Measurements from ENCODE around the gene RWDD4.

RWDD4 gene

DNA sequence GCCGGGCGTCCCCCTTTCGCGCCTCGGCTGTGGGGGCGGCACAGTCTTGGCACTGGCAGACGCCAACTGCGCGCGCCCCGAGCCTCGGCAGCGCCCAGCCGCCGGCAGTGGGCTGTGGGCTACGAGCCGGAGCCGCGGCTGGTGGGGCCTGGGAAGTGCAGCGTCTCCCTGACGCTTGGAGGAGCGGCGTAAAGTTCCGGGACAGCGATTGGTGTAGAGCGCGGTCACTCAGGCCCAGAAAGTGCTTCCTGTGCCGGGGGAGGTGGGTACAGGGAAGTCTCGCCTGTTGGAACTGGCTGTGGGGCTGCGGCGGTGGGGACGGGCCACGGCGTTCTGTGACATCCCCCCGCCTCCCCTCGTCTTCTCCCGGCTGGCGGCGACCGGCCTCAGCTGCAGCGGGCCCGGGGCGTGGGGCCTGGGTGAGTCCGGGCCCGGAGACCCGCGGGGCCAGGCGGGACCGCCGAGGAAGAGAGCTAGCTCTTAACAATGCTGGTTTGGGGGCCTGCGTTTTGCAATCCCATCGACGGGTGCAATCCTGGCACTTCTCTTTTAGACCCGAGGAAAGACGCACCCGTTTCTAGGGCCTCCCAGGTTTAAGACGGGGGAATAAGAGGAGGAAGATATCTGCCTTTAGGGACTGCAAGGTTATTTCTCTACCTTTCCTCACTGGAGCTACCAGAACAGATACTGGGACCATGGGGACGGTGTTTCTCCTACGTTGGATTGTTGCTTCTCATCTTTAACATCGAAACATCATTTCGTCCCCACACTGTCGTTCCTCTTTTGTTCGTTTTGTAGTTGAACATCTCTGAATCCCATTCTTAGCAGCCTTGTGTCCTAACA, at the start of gene RWDD4, which contains the start of gene TRAPPC11:
Gene RWDD4 (minus strand): TSS at position 157 of the 843 bp plus-strand sequence. CDS start 233 bp downstream, outside the sequence.
Gene TRAPPC11 (plus strand): TSS at position 265 of the 843 bp plus-strand sequence. CDS start 4,575 bp downstream, outside the sequence.
- peak; percentile 98 for DNase-seq

DNA sequence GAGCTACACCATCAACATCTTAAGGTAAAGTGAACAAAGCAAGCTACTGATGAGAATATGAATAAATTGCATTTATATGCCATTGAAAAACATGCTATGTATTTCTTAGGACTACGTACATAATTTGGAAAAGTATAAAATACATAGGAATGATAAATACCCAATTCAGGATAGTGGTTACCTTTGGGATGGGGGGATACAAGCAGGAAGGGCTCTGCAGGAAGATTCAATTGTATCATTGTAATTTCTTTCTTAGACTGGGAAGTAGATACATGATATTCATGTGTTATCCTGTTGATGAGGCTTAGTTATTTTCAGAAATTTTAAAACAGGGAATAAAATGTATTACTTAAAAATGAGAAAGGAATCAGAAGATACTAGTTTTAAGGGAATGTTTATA, 43.5 kb upstream of the RWDD4 start:
- DNase-seq = no peak

DNA sequence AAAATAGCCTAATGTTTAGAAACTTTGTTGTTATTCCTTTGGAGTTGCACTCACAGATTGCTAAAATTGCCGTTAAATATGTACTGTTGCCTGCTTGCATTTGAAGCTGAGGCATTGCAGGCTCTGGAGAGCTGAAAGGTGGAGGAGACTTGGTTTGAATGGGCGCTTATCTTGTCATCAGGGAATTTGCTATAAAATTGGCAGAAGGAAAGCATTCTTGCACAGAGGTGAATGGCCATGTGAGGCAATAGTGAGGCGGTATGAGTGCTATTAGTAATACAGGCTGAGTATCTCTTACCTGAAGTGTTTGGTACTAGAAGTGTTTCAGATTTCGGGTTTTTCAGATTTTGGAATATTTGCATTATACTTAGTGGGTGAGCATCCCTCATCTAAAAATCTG, 41.4 kb upstream of the RWDD4 start:
- DNase-seq = no peak

DNA sequence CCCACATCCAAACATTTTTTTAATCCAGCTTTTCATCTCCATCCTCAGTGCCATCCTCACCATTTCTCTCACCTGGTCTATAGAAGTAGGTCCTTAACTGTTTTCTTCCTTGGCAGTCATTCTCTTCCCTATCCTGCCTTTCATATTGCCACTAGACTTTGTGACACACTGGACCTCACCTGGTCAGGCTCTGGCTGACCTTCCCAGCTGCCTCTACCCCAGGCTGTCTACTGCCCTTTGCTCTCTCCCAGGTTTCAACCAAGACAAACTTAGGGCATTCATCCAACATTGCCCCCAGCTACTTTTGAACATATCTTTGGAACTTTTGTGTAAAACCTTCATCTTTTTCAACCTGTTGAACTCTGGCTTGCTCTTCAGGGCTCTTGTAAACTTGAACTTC, 39.9 kb upstream of the RWDD4 start:
- DNase-seq = no peak

DNA sequence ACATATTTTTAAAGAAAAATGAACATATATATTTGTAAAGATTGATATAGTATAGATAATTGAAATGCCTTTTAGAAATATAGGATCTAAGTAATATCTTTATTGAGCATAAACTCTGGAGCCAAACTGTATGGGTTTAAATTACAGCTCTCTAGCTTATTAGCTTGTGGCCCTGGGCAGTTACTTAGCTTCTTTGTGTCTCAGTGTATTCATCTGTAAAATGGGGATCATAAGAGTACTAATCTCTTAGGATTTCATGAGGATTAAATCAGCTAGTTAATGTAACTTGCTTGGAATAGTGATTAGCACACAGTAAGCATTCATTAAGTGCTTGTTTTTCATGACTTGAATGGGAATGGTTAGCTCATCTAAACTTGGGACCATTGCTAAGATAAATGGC, 32.9 kb upstream of the RWDD4 start:
- DNase-seq = no peak

DNA sequence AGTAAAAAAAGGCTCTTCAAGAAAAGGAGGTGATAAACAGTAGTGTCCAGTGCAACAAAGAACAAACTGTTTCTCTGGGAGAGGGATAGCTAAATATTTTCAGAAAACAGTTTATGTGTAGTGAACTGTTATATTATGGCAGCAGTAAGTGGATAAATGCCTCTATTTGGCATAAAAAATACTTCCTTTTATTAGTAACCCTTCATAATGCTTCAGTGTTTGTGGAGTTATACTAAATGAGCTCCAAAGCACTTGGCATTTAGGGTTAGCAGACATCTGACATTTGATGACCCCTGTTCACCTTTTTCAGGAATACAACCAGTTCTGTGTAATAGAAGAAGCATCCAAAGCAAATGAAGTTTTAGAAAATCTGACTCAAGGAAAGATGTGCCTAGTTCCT, 32.0 kb upstream of the RWDD4 start:
- no peak for DNase-seq

DNA sequence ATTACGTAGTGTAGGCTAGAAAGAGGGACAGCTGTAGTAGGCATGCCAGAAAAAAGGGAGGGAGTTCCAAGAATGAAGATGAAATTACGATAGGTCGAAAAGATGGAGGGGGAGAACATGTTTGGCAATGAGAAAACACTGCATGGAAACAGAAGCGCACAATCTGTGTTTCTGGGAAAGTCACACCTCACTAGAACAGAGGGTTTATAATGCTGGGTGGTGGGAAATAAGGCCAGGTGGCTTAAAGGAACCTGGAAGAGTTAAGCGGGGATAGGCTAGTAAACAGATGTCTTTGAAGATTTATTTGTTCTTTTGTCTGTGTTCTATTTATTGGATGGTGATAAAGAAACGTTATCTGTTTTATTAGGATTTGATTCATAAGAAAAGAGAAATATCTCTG, 29.2 kb upstream of the RWDD4 start:
- DNase-seq = no peak

DNA sequence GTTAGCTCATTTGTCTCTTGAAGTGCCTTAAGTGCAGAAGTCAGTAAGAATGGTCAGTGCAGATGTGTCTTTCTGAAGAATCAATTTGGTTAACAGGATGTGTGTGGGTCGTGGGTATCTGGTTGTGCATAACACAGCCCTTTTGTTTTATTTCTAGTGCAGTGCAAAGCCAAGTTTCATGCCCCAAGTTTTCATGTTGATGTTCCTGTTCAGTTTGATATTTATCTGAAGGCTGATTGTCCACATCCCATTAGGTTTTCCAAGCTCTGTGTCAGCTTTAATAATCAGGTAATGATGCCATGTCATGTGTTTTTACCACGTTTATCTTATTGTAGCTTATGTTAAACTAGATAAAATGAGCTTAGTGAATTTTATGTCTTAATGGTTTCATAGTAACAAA, 27.5 kb upstream of the RWDD4 start:
- DNase-seq = no peak

DNA sequence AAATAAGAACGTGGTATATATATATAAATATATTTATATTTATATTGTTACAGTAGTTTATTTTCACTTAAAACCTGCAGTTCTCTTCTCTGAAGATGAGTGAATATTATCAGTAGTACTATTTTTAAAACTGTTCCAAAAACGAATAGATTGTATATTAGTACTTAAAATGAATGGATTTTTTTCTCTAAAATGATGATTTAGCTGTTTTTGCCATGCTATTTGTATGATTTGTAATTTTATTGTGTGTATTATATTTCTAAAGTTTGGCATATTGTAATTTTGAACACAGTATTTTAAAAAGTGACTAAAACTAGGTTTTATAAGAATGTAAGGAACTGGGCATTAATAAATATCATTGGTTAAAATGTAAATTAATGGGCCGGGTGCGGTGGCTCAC, 22.1 kb upstream of the RWDD4 start:
- DNase-seq = no peak

DNA sequence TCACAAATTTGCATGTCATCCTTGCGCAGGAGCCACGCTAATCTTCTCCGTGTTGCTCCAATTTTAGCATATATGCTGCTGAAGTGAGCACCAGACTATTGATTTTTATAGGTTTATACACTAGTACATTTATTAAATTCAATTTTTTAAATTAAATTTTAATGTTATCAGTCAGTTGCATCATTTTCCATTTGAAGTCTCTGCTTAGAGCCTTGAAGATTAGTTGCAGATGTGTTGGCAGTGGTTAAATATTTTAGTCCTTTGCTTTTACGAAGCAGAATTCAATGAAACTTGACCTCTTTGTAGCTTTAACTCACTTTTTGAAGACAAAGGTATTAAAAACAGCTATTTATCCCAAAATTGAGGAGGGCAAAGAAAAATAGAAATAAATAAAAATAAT, 16.6 kb upstream of the RWDD4 start:
- no peak for DNase-seq

DNA sequence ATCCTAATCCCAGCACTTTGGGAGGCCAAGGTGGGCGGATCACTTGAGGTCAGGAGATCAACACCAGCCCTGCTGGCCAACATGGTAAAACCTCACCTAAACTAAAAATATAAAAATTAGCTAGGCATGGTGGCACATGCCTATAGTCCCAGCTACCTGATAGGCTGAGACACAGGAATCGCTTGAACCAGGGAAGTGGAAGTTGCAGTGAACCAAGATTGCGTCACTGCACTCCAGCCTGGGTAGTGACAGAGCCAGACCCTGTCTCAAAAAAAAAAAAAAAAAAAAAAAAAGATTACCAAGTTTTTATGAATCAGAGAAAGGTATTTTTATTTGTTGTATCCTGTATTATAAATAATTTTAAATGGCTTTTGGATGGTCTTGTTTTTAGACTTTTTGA, 15.2 kb upstream of the RWDD4 start:
- no peak for DNase-seq

DNA sequence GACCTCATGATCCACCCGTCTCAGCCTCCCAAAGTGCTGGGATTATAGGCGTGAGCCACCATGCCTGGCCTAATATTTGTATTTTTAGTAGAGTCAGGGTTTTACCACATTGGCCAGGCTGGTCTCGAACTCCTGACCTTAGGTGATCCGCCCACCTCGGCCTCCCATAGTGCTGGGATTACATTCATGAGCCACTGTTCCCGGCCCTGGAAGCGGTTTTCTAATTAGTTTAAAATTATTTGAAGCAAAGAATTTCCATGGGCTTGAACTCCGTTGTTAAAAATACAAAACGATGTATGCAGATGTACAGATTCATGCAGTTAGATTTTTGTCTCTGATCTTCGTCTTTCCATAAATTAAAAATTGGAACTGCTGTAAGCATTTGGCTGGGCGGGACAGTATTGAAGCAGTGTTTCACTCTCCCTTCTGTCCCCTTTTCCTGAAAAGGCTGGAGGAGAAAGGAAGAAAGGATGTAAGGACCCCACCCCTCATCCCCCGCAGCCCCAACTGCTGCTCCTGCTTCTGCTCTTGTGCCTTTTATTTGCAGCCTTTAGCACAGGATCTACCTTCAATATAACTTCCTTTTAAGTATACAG, 12.1 kb upstream of the RWDD4 start:
- DNase-seq = no peak

DNA sequence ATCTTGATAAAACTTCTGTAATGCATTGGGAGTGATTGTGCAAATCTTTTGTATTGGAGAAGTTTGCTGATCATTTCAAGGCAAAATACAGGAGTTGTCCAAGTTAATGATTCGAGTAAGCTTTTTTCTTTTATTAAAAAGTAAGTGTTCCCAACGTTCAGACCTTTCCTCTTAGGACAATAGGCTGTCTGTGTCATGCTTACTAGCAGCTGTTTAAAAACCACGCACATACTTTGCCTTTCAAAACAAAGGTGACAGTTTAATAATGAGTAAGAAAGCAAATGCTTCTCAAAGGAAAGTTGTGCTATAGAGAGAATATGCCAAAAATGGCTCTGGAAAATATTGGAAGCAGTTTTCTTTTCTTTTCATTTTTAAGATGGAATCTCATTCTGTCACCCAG, 11.3 kb upstream of the RWDD4 start:
- DNase-seq = no peak

DNA sequence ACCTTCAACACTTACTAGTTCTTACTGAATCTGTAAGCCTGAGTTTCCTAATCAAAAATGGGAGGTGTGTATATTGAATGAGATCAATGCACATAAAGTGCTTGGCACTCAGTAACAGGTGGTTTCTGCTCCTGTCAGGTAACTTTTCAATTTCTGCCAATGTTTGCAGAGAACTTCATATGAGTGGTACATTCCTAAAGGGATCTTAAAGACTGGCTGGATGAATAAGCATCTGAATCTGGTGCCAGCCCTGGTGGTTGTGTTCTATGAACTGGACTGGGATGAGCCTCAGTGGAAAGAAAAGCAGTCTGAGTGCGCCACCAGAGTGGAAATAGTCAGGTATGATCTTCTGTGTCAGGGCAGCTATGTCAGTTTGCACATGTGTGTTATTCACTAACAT, 7.1 kb upstream of the RWDD4 start:
- DNase-seq = no peak

DNA sequence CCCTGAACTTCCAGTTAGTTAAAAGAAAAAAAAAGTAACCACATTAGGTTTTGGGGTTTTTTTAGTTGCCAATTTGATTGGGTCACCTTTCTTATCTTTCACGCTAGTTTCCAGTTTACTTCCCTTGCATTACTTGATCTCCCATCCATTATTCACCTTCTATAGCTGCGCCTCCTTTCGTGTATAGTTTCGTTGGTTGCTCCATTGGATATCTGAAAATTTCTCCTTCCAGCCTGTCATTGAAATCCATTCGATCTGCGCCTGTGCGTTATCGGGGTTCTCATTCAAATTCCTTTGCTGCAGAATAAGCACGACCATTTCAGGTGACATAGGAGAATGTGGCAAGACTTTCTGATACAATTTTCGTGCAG, 872 bp upstream of the RWDD4 start:
- no peak for DNase-seq

DNA sequence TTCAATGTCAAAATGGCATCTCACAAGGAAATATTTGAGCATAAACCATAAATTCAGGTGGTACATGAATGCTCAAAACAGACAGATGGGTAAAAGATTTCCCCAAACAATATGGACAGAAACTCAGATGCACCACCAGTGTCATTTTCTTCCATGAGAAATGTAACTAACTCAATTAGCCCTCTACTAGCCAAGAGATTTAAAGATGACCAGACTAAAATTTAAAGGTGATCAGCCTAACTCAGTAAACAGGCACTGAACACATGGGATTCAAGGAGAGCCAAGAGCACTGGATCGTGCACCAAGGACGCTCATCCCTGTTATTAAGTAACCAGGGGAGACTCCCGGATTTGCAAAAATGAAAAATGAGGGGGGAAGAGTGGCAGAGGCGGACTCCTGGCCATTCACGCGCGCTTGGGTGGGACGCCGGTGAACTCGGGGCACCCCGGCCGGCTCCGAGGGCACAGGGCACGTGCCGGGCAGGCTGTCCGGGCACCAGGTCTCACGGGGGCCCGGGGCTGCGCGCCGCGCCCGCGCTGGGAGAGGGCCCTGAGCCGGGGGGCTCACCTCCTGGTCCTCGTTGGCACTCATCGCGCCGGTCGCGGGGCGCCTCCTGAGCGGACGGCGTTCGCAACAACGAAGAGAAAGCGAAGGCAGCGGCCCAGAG, 490 bp downstream of the RWDD4 start:
- no peak for DNase-seq

DNA sequence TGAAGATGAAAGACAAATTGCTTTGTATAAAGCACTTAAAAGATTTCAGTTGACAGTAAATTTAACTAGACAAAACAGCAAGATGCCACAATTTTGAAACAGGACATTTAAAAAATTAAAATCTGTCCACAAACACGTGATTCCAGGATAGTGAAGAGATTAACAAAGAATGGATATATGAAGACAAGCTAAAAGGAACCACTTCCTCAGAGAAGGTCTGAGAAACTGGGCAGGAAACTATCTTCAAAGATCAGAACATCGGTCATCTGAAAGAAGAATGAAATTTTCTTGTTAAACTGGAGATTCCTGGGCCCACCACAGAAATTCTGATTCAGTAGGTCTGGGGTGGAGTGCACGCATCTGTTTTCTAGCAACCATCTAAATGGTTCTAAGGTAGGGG, 1.4 kb downstream of the RWDD4 start:
- no peak for DNase-seq

DNA sequence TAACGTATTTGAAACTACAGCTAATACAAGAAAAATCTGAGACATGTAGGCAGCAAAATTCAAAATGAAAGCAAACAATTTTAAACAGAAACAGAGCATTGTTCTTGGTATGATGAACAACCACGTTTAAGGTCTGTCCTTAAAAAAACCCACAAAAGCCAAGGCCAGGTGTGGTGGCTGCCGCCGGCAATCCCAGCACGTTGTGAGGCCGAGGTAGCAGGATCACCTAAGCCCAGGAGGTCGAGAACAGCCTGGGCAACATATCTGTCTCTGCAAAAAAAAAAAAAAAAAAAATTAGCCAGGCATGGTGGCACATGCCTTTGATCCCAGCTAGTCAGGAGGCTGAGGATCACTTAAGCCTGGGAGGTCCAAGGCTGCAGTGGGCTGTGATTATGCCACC, 13.7 kb downstream of the RWDD4 start:
- no peak for DNase-seq

DNA sequence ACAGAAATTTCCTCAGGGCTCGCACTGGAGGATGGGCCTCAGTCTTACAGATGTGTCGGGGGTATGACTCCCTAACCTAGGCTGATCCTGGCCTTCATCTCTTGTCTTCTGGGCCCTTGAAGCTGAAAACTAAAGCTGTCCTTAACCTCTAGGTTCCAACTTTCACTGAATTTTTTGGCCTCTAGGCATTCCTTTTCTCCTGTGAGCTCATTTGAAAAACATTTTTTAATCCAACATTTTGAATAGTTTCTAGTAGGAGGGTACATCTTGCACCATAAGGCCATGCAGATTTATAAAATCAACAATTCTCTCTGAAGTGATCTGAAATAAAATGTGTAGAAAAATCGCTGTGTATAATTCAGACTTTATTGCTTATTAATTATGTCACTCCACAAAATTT, 19.7 kb downstream of the RWDD4 start:
- DNase-seq = no peak

DNA sequence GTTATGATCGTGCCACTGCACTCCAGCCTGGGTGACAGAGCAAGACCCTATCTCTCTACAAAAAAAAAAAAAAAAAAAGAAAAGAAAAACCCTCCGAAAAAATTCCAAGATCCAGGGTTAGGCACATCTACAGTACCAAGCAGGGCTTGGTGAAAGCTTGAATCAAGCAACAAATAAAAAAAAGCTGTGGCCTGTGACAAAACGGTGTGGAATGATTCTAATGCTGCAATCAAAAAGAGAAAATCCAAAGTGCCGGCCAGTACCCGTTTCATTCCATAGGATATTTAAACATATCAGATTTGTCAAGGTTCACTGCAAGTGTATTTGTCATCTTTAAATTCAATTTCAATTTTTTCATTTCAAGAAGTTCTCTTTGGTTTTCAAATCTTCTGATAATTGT, 20.5 kb downstream of the RWDD4 start:
- DNase-seq = no peak

DNA sequence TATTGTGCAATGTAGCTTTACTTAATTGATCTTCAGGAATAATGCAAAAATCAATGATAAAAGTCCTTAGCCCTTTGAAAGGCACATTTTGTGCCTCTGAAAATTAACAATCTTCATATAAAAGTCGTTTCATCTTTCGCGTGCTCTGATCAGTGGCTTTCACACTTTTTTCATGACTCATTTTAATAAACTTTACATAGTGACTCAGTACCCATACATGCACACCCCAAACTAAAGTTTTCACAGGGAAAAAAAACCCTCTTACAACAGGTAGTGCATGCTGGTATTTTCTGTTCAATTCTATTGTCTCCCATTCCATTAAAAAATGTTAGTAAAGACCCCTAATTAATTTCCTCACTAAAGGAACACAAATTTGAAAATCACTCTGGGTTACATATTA, 21.5 kb downstream of the RWDD4 start:
- peak; percentile 52 for DNase-seq

DNA sequence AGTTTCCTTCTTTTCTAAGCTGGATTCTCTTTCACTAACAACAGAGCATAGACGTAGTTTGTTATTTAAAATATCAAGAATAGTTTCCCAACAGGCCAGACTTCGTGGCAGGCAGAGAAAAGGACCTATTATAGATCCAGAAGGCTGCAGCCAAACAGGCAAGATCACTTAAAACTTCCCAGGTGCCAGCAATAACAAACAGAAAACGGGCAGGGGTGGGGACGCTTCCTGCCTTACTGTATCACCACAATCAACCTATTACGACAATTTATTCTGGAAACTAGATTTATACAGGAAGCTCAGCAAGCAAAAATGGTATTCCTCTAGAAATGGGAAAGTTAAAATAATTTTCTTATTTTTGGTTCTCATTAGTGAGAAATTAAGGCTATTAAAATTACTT, 22.1 kb downstream of the RWDD4 start:
- no peak for DNase-seq

DNA sequence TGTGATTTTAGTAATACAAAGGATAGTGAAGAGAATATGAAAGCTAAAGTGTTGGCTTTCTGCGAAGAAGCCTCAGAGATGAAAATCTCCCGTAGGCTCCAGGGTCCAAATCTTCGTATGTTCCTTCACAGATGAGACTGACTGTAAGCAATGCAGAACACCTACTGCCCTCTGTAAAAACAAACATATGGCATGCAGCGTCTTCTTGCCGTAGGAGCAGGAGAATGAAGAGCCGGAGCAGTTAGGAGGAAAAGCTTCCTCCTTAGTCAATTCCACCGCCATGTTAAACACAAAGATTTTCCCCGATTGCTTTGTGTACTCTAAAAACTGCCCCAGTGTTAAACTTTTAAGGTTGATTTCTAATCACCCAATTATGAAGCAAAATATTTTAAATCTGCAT, 22.5 kb downstream of the RWDD4 start:
- DNase-seq = no peak

DNA sequence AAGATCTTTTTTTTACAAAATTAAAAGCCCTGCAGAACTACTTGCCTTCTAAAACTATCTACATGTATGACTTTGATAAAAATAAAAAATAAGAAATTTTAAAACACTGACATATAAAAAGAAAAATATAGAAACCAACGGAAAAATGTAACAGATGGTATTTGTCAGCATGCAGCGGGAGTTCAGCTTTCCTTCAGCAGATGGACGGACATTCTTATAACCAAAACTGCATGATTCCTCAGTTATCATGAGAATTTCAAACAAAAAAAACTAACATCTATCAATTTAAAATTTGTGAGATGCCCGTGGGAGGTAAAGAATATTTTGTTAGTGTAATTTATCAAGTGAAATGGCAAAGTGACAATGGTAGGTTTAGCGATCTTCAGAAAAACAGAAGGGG, 23.2 kb downstream of the RWDD4 start:
- no peak for DNase-seq
